Endothelial cell of umbilical vein (primary cell): ENCODE measurements around the gene SCAF1. TPM values are rescaled to one million over a fixed set of nuclear protein-coding genes. Genes with fewer than 3 reads are reported as not detected.

Source experiments
- BruUV-seq: library from RNA; stranded (reverse); fragments of 400-500 nt; replicated peaks from 2 replicates; lab custom pipeline; 2021; lab: Mats Ljungman, UMichigan
- CTCF ChIA-PET: fragments of 300-600, 350-600 bp; sonication (Branson Sonifier 250); formaldehyde crosslinking; loops from one replicate; lab custom pipeline; 2021; ENCODE audit warnings: antibody characterized with exemption, inconsistent platforms; lab: Charles Lee
- POLR2A ChIA-PET: fragments of 300-600, 350-600 bp; sonication (Branson Sonifier 250); formaldehyde crosslinking; loops from one replicate; lab custom pipeline; 2021; ENCODE audit warnings: antibody characterized with exemption, inconsistent platforms; lab: Charles Lee
- DNase-seq: peaks from one replicate; pipeline ENCODE4 v3.0.0-alpha.2; 2011; ENCODE audit warnings: low read depth, low spot score
- FAIRE-seq: peaks from 2 replicates; lab custom pipeline; 2011; peaks lifted over from hg19 to GRCh38; lab: Jason Lieb, UNC
- H2AFZ ChIP-seq: 2 replicates; pipeline ENCODE4 v1.6.0; 2012; ENCODE audit warnings: low read depth, low read length, control low read depth, inconsistent platforms
- H3K27ac ChIP-seq: 2 replicates; pipeline ENCODE4 v1.5.1; 2011; ENCODE audit warnings: low read depth, mild to moderate bottlenecking, control low read depth, low read length, moderate library complexity; ENCODE audit not compliant: insufficient read depth
- H3K27me3 ChIP-seq, 2 experiments: 2 replicates each; pipeline versions ENCODE4 v1.6.0 to v1.6.1; 2011; ENCODE audit warnings: low read length in 2 of 2, mixed read lengths in 1 of 2; ENCODE audit not compliant: control insufficient read depth in 2 of 2, insufficient read depth in 2 of 2
- H3K36me3 ChIP-seq, 2 experiments: 2 replicates in 1 of 2; 3 replicates in 1 of 2; pipeline ENCODE4 v1.5.1; 2011; ENCODE audit warnings: low read length in 2 of 2, mild to moderate bottlenecking in 1 of 2, moderate library complexity in 1 of 2; ENCODE audit not compliant: control insufficient read depth in 2 of 2, insufficient read depth in 2 of 2; ENCODE audit errors: extremely low read depth in 1 of 2
- H3K4me1 ChIP-seq: 3 replicates; pipeline ENCODE4 v1.5.1; 2011; ENCODE audit warnings: mild to moderate bottlenecking, low read length; ENCODE audit not compliant: control insufficient read depth, insufficient read depth; ENCODE audit errors: extremely low read depth
- H3K4me2 ChIP-seq: 2 replicates; pipeline ENCODE4 v1.6.1; 2011; ENCODE audit warnings: low read length, control low read depth, mixed read lengths; ENCODE audit not compliant: insufficient read depth
- H3K4me3 ChIP-seq, 3 experiments: fragments of 200-600 bp in 1 of 3; sonication (generic), shearing (Covaris generic) in 1 of 3; replicated peaks in 1 of 3; 2 replicates each; pipeline ENCODE4 v1.5.1; 2011 to 2016; ENCODE audit warnings: control low read depth in 3 of 3, low read length in 3 of 3, mild to moderate bottlenecking in 2 of 3, inconsistent platforms in 1 of 3, low read depth in 1 of 3, moderate library complexity in 1 of 3; ENCODE audit not compliant: insufficient read depth in 1 of 3
- H3K79me2 ChIP-seq: 2 replicates; pipeline ENCODE4 v1.6.0; 2012; ENCODE audit warnings: low read length, inconsistent platforms; ENCODE audit not compliant: control insufficient read depth, insufficient read depth
- H3K9ac ChIP-seq: replicated peaks from 2 replicates; pipeline ENCODE3; 2011; ENCODE audit warnings: low read length, control low read depth; ENCODE audit not compliant: insufficient read depth; ENCODE audit errors: extremely low read depth
- H3K9me1 ChIP-seq: replicated peaks from 3 replicates; pipeline ENCODE4 v1.6.0; 2011; ENCODE audit warnings: mild to moderate bottlenecking, low read length; ENCODE audit not compliant: control insufficient read depth, insufficient read depth; ENCODE audit errors: extremely low read depth
- H3K9me3 ChIP-seq: replicated peaks from 2 replicates; pipeline ENCODE4 v1.5.1; 2012; ENCODE audit warnings: low read length, inconsistent platforms; ENCODE audit not compliant: control insufficient read depth, insufficient read depth
- H4K20me1 ChIP-seq: replicated peaks from 2 replicates; pipeline ENCODE3; 2011; ENCODE audit warnings: mild to moderate bottlenecking, low read length; ENCODE audit not compliant: control insufficient read depth, insufficient read depth; ENCODE audit errors: extremely low read depth
- CTCF ChIP-seq, 2 donors: IDR thresholded peaks; 1 replicate in 1 of 2; 2 replicates in 1 of 2; pipeline ENCODE4 v1.5.1; 2011; ENCODE audit warnings: low read length in 2 of 2, mild to moderate bottlenecking in 2 of 2, moderate library complexity in 2 of 2, control low read depth in 1 of 2, inconsistent platforms in 1 of 2, low read depth in 1 of 2; ENCODE audit not compliant: insufficient read depth in 1 of 2; ENCODE audit errors: extremely low read depth in 1 of 2
- EZH2 ChIP-seq: IDR thresholded peaks from 2 replicates; pipeline ENCODE4 v1.6.1; 2012; ENCODE audit warnings: borderline replicate concordance, low read depth, mild to moderate bottlenecking, moderate library complexity, low read length, inconsistent platforms; ENCODE audit not compliant: severe bottlenecking
- FOS ChIP-seq: IDR thresholded peaks from 2 replicates; pipeline ENCODE4 v1.6.1; 2011; ENCODE audit warnings: mild to moderate bottlenecking, low read length, moderate library complexity, borderline replicate concordance; ENCODE audit not compliant: insufficient read depth
- GATA2 ChIP-seq: IDR thresholded peaks from 2 replicates; pipeline ENCODE4 v1.7.0; 2011; ENCODE audit warnings: low read depth, mild to moderate bottlenecking, moderate library complexity, mixed read lengths, low read length; ENCODE audit not compliant: insufficient read length, insufficient read depth
- POLR2A ChIP-seq: IDR thresholded peaks from 2 replicates; pipeline ENCODE4 v1.6.1; 2012; ENCODE audit warnings: low read depth, mild to moderate bottlenecking, control low read depth, low read length
- POLR2AphosphoS5 ChIP-seq: IDR thresholded peaks from 2 replicates; pipeline ENCODE4 v1.6.1; 2012; ENCODE audit warnings: low read depth, mild to moderate bottlenecking, control low read depth, low read length, moderate library complexity; ENCODE audit not compliant: insufficient read depth
- dilution Hi-C: fragments of 300-500 bp; cut with MboI; formaldehyde crosslinking; loops from one replicate; pipeline ENCODE4 v1.15.0; 2019; ENCODE audit warnings: low sequenced_read_pairs; ENCODE audit not compliant: extremely low pct_ligation_motif_present
- intact Hi-C: fragments of 100-400 bp; cut with micrococcal nuclease; formaldehyde crosslinking; loops from one replicate; pipeline ENCODE4 v1.10.0; 2022
- polyA plus RNA-seq, 4 experiments: library from polyadenylated mRNA; depleted of rRNA in 3 of 4; stranded (reverse) in 3 of 4; unstranded in 1 of 4; fragments of >200 nt; gene quantifications; 2 replicates each; pipeline versions ENCODE4 v1.2.1 to v1.2.3, GENCODE V29; 2011 to 2012; ENCODE audit warnings: missing spikeins in 1 of 4
- total RNA-seq: library from RNA; stranded (reverse); gene quantifications from 2 replicates; pipeline ENCODE4 v1.2.3, GENCODE V29; 2021

SCAF1 gene
- total and polyA plus RNA-seq, 2 donors (not counting 3 experiments of a cell fraction or from before 2014, with no cell fraction given) = 13.3 to 75.8 TPM

GRCh38 chr19:49669516-49669915 is 27.5 kb downstream of the SCAF1 start:
- no TSS peak for BruUV-seq
- Histone ChIP-seq H3K9ac (no peak overlapping the region), H3K4me1 (peaks cover 10% of the 10 kb centered on the region), H2AFZ (no peak overlapping the region), H3K36me3 (no peaks in the 10 kb centered on the region), H3K4me2 (no peak overlapping the region), H3K27me3 (no peaks in the 10 kb centered on the region), H3K9me3 (no peaks in the 10 kb centered on the region), H3K4me3 (no peak overlapping the region), H3K27ac (no peak overlapping the region), H3K9me1 (no peaks in the 10 kb centered on the region), H4K20me1 (no peaks in the 10 kb centered on the region), H3K79me2 (peaks cover 17% of the 10 kb centered on the region)
- intact Hi-C loops = no loop called here
- dilution Hi-C loops = no loop called here
- CTCF ChIA-PET = interaction anchor here (0.7 to 0.9 kb wide), 2 partner anchors 12 to 95 kb away, joined by 3 read pairs; no protein-coding TSS in a partner anchor
- FAIRE-seq = no peak
- POLR2A ChIA-PET = no interaction called here
- TF ChIP-seq FOS = no peak
- TF ChIP-seq GATA2 = no peak
- TF ChIP-seq POLR2A = no peak
- DNase-seq = no peak

- Histone ChIP-seq H3K27ac (no peak overlapping the region), H3K27me3 (no peaks in the 10 kb centered on the region), H3K4me3 (peak overlapping the region in 1 of 3 experiments; percentile 26), H2AFZ (peak overlapping the region; percentile 82), H3K36me3 (no peaks in the 10 kb centered on the region), H3K9ac (peak overlapping the region; percentile 18), H3K4me2 (peak overlapping the region; percentile 19), H3K9me3 (no peaks in the 10 kb centered on the region), H3K9me1 (no peaks in the 10 kb centered on the region), H3K4me1 (peaks cover 5% of the 10 kb centered on the region), H3K79me2 (peaks cover 4% of the 10 kb centered on the region), H4K20me1 (no peaks in the 10 kb centered on the region)
- TF ChIP-seq POLR2AphosphoS5 (no peak), EZH2 (no peak), POLR2A (no peak), CTCF (IDR thresholded peaks at IDR 0.05; ENCODE audit: extremely low read depth in 1 of 2, insufficient read depth in 1 of 2, low read depth in 1 of 2, low read length in 2 of 2) (peak; percentile 95 to 97)
- peak; percentile 81 for DNase-seq
- peak; percentile 93 for FAIRE-seq
- BruUV-seq = no TSS peak
- dilution Hi-C loops = no loop called here
- intact Hi-C loops = loop anchor here (1.0 to 2.0 kb wide), 2 partner anchors 82 to 170 kb away; no protein-coding TSS in a partner anchor
- ChIA-PET CTCF (interaction anchor here (0.7 to 2.9 kb wide), 14 partner anchors 8 to 169 kb away, joined by 3 to 10 read pairs (median 4); partner anchors contain the start of genes RRAS and SCAF1), POLR2A (no interaction called here)
These were observed 30.3 kb downstream of the SCAF1 start for GRCh38 chr19:49672131-49672919.
